ENCODE data around the gene WBP1.

GRCh38 chr2:74499940-74500577, 41.8 kb downstream of the WBP1 start:
- no peak for TF ChIP-seq CTCF (IDR thresholded peaks at IDR 0.05)
- no peak for TF ChIP-seq ZFX (IDR thresholded peaks at IDR 0.05; ENCODE audit: borderline replicate concordance)

All from 22Rv1 (cell line).